Mucosa of rectum (tissue), 2 donors: ENCODE results near the gene SIPA1L3.

Experiments used
- H3K27ac ChIP-seq, 2 donors: one replicate each; pipeline ENCODE4 v1.7.0; 2013; ENCODE audit warnings: inconsistent platforms in 2 of 2, low read depth in 2 of 2, low read length in 2 of 2
- H3K27me3 ChIP-seq, 2 donors: one replicate each; pipeline ENCODE4 v1.7.0; 2013; ENCODE audit warnings: low read length in 2 of 2; ENCODE audit not compliant: control insufficient read depth in 2 of 2, insufficient read depth in 2 of 2
- H3K36me3 ChIP-seq, 2 donors: one replicate each; pipeline ENCODE4 v1.7.0; 2013; ENCODE audit warnings: low read length in 2 of 2; ENCODE audit not compliant: control insufficient read depth in 2 of 2, insufficient read depth in 2 of 2
- H3K4me1 ChIP-seq, 2 donors: one replicate each; pipeline ENCODE4 v1.7.0; 2013; ENCODE audit warnings: low read length in 2 of 2, mild to moderate bottlenecking in 1 of 2; ENCODE audit not compliant: control insufficient read depth in 2 of 2, insufficient read depth in 2 of 2
- H3K4me3 ChIP-seq, 2 donors: one replicate each; pipeline ENCODE4 v1.7.0; 2013; ENCODE audit warnings: low read length in 2 of 2
- H3K9ac ChIP-seq, 2 donors: one replicate each; pipeline ENCODE4 v1.7.0; 2013; ENCODE audit warnings: low read length in 2 of 2, low read depth in 1 of 2, mild to moderate bottlenecking in 1 of 2
- H3K9me3 ChIP-seq, 2 donors: one replicate each; pipeline ENCODE4 v1.7.0; 2013; ENCODE audit warnings: low read length in 2 of 2; ENCODE audit not compliant: control insufficient read depth in 2 of 2
- donor health status: healthy.
- donor health status: Normal muscosa, but diverticular disease.

SIPA1L3 gene

GRCh38 chr19:38213469-38213868 is 306.5 kb downstream of the SIPA1L3 start:
- peaks cover 3 to 11% of the 10 kb centered on the region in 2 donors for H3K4me1 ChIP-seq
- no peaks in the 10 kb centered on the region for H3K36me3 ChIP-seq
- H3K9me3 ChIP-seq: no peaks in the 10 kb centered on the region
- no peak overlapping the region for H3K4me3 ChIP-seq
- no peak overlapping the region for H3K27ac ChIP-seq
- H3K9ac ChIP-seq: no peak overlapping the region
- H3K27me3 ChIP-seq: peaks cover 15 to 28% of the 10 kb centered on the region in 2 donors

GRCh38 chr19:38213911-38214625 is 307.1 kb downstream of the SIPA1L3 start:
- no peak overlapping the region for H3K27ac ChIP-seq
- H3K9ac ChIP-seq: no peak overlapping the region
- H3K4me3 ChIP-seq: no peak overlapping the region
- no peaks in the 10 kb centered on the region for H3K9me3 ChIP-seq
- peaks cover 15 to 26% of the 10 kb centered on the region in 2 donors for H3K27me3 ChIP-seq
- peaks cover 3 to 8% of the 10 kb centered on the region in 2 donors for H3K4me1 ChIP-seq
- H3K36me3 ChIP-seq: no peaks in the 10 kb centered on the region

GRCh38 chr19:38216785-38217641 is 310.0 kb downstream of the SIPA1L3 start:
- Histone ChIP-seq H3K9ac (no peak overlapping the region), H3K4me1 (no peaks in the 10 kb centered on the region), H3K4me3 (no peak overlapping the region), H3K27ac (no peak overlapping the region), H3K36me3 (no peaks in the 10 kb centered on the region), H3K9me3 (no peaks in the 10 kb centered on the region), H3K27me3 (peaks cover 6 to 9% of the 10 kb centered on the region in 2 donors)

DNA sequence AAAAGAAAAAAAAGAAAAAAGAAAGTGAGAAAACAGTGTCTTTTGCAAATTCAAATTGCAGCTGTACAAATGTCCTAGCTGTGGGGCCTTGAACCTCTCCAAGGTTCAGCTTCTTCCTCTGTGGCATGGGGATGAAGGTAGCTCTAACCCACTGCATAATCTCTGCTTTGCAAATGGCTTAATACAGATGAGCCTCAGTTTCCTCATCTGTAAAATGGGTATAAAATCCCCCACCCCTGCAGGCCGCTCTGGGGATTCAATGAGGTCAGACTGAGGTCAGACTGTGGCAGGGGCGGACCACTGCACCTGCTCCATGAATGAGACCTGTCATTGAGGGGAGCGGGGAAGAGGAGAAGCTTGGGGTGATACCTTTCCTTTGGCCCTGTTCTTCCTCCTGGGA is 311.2 kb downstream of the SIPA1L3 start:
- Histone ChIP-seq H3K4me1 (no peaks in the 10 kb centered on the region), H3K4me3 (no peak overlapping the region), H3K27me3 (peaks cover 10 to 21% of the 10 kb centered on the region in 2 donors), H3K9me3 (no peaks in the 10 kb centered on the region), H3K27ac (no peak overlapping the region), H3K9ac (no peak overlapping the region), H3K36me3 (no peaks in the 10 kb centered on the region)

DNA sequence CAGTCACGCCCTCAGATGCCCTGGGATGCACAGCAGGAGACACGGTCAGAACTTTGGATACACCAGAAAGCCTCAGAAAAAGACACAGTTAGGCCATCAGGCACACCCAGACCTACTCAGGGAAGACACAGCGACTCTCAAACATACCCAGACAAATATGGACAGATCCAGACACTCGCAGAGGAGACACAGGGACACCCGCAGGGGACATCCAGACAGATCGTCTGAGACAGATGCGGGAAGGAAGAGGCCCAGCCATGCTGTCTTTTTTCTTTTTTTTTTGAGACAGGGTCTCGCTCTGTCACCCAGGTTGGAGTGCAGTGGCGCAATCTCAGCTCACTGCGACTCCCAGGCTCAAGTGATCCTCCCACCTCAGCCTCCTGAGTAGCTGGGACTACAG is 312.2 kb downstream of the SIPA1L3 start:
- Histone ChIP-seq H3K9me3 (no peaks in the 10 kb centered on the region), H3K4me3 (no peak overlapping the region), H3K27ac (no peak overlapping the region), H3K27me3 (peaks cover 13 to 21% of the 10 kb centered on the region in 2 donors), H3K36me3 (no peaks in the 10 kb centered on the region), H3K9ac (no peak overlapping the region), H3K4me1 (peaks cover 2% of the 10 kb centered on the region in 2 donors)

- Histone ChIP-seq H3K4me1 (peaks cover 2 to 4% of the 10 kb centered on the region in 2 donors), H3K9ac (no peak overlapping the region), H3K9me3 (no peaks in the 10 kb centered on the region), H3K27me3 (peaks cover 25 to 31% of the 10 kb centered on the region in 2 donors), H3K27ac (no peak overlapping the region), H3K36me3 (no peaks in the 10 kb centered on the region), H3K4me3 (no peak overlapping the region)
Measured at GRCh38 chr19:38221421-38221820, 314.4 kb downstream of the SIPA1L3 start.

DNA sequence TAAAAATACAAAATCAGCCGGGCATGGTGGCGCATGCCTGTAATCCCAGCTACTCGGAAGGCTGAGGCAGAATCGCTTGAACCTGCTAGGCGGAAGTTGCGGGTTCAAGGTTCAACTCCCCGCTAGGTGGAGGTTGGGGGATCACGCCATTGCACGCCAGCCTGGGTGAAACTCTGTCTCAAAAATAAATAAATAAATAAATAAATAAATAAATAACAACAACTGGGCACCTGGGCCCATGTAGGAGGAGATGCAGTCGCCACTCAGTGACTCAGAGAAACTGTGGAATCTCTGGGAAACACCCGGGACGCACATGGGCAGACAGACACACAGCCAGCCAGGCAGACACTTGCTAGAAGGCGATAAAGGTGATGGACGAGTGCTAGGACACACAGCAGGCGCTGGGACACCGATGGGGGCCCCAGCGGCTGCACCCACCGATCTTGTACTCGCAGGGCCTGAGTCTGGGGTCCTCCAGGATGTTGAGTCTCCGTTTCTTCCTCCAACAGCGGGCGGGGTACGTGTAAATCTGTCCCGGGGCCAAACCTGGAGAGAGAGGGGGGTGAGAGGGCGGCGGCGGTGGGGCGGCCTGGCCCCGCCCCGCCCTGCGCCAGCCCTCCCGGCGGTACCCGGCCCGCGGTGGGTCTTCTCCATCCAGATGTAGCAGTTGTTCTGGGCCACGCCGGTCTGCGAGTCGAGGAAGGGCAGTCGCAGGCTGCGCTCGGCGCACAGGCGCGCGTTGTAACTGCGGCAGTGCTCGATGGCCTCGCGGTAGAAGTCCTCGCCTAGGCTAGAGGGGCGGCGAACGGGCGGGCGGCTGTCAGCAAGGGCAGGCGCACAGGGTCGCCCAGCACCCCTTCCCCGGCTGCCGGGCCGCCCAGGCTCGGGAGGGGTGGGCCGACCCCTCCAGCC is 315.2 kb downstream of the SIPA1L3 start:
- Histone ChIP-seq H3K4me3 (no peak overlapping the region), H3K27ac (no peak overlapping the region), H3K9ac (no peak overlapping the region), H3K27me3 (peaks cover 27 to 39% of the 10 kb centered on the region in 2 donors), H3K36me3 (no peaks in the 10 kb centered on the region), H3K4me1 (peaks cover 2 to 4% of the 10 kb centered on the region in 2 donors), H3K9me3 (no peaks in the 10 kb centered on the region)

- Histone ChIP-seq H3K27ac (no peak overlapping the region), H3K27me3 (peaks cover 35 to 48% of the 10 kb centered on the region in 2 donors), H3K4me3 (no peak overlapping the region), H3K36me3 (no peaks in the 10 kb centered on the region), H3K9ac (no peak overlapping the region), H3K9me3 (no peaks in the 10 kb centered on the region), H3K4me1 (peaks cover 2 to 4% of the 10 kb centered on the region in 2 donors)
Measured at GRCh38 chr19:38223119-38223523, 316.1 kb downstream of the SIPA1L3 start.

GRCh38 chr19:38223617-38224013 is 316.6 kb downstream of the SIPA1L3 start:
- no peaks in the 10 kb centered on the region for H3K36me3 ChIP-seq
- peaks cover 2 to 4% of the 10 kb centered on the region in 2 donors for H3K4me1 ChIP-seq
- H3K9ac ChIP-seq: no peak overlapping the region
- H3K4me3 ChIP-seq: no peak overlapping the region
- H3K27ac ChIP-seq: no peak overlapping the region
- H3K9me3 ChIP-seq: no peaks in the 10 kb centered on the region
- H3K27me3 ChIP-seq: peaks cover 36 to 49% of the 10 kb centered on the region in 2 donors
